Epidermal melanocyte (primary cell): ENCODE measurements around the gene GOLGA8B.
"Not testable (repeated sequence)": the region's sequence is repeated elsewhere in the genome, so short reads cannot be mapped to it uniquely, and the experiment has no call there.

Source experiments
- DNase-seq: peaks from one replicate; pipeline ENCODE4 v3.0.0; 2011; ENCODE audit warnings: low spot score; ENCODE audit not compliant: insufficient read length

GOLGA8B gene

GRCh38 chr15:34559764-34560163 is 23.7 kb downstream of the GOLGA8B start:
- not testable (repeated sequence) for DNase-seq

- not testable (repeated sequence) for DNase-seq
Observed at GRCh38 chr15:34555162-34555561, 28.3 kb downstream of the GOLGA8B start.

DNA sequence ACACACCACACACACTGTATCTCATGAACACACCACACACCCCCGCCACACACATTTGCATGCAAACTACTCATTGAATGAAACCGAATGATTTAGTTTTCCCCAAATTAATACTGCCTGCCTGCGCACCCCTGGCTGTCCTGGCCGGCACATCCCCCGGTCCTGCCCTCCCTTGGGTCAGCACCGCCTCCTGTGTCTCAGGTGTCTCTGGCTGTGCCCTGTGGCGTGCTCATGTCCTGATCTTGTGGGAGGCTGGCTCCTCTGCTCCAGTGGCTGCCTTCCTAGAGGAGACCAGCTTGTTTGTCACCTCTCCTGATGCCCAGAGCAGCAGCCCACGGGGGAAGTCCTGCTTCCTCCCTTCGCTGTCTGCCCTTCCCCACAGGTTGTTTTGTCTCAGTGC is 28.7 kb downstream of the GOLGA8B start:
- not testable (repeated sequence) for DNase-seq

GRCh38 chr15:34554126-34554525 is 29.3 kb downstream of the GOLGA8B start:
- not testable (repeated sequence) for DNase-seq

- DNase-seq = not testable (repeated sequence)
Observed at GRCh38 chr15:34550129-34550528, 33.3 kb downstream of the GOLGA8B start.

- not testable (repeated sequence) for DNase-seq
Observed at GRCh38 chr15:34549381-34549809, 34.1 kb downstream of the GOLGA8B start.

DNA sequence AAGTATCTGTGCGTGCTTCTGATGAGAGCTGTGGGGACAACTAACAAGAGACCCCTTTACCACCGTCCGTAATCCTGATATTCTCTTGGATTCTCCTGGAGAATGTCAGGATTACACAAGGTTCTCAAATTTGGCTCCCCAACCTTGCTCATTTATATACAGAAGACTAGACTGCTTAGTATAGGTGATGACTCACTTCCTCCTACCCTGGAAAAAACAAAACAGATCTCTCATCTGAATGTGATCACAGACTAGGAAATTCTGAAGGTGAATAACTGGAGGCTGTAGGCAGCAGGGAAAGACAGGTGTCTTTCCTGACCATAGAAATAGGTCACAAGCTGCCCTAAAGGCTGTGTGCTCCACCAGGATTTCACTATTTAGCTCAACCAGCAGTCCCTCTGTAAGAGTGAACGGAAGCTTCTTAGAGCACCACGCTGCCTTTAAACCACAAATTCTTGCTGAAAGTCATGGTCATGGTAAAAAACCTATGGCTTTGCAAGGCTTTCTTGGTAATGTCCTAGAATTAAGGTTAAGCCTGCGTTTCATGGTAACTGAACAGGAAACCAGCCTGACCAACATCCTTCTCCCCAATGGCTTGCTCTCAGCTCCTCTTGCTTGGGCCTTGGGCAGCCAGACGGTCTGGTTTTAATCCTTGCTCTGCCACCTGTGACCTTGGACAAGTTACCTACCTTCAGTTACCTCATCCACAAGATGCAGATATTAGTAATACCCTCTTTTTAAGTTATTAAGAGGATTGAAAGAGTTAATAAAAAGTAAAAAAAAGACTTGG is 39.4 kb downstream of the GOLGA8B start:
- not testable (repeated sequence) for DNase-seq

- DNase-seq = not testable (repeated sequence)
Observed at GRCh38 chr15:34535857-34536256, 47.6 kb downstream of the GOLGA8B start.
